ENCODE data around the gene ADARB1.
A peak's percentile ranks its signal among the peaks of the same experiment; 100 is the strongest.

The ADARB1 gene

GRCh38 chr21:45203983-45204382 is 129.6 kb downstream of the ADARB1 start:
- DNase-seq (ENCODE audit: low read depth) = no peak

DNA sequence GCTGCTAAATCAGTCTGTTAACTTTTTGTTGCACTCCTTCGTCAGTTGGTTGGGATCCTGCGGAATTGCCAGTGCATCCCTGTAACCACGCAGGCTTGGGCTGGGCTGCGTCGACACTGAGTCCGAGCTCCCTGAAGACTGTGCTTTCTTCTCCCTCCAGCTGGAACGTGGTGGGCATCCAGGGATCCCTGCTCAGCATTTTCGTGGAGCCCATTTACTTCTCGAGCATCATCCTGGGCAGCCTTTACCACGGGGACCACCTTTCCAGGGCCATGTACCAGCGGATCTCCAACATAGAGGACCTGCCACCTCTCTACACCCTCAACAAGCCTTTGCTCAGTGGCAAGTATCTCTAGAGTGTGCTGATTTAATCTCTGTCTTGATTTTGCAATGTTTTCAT is 130.0 kb downstream of the ADARB1 start:
- DNase-seq (ENCODE audit: low read depth) = no peak

GRCh38 chr21:45207839-45208626 is 133.7 kb downstream of the ADARB1 start:
- DNase-seq (ENCODE audit: low read depth) = no peak

GRCh38 chr21:45208627-45208951 is 134.2 kb downstream of the ADARB1 start:
- DNase-seq (ENCODE audit: low read depth) = no peak

DNA sequence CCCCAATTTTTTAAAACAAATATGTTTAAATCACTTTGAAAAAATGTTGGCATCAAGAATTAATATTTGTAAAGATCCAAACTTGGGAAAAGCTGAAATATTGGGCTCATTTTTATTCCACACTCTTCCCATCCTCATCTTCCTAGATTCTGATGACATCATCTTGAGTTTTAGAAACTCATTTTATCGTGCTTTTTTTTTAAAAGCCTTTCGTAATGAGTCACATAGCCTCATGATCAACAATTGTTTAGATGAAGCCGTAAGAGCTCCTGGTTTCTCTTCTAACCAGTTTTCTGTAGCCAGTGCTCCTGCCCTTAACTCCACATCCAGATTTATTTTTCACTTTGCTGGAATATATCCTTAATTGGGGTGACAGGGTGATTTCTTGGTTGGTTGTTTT is 134.7 kb downstream of the ADARB1 start:
- no peak for DNase-seq (ENCODE audit: low read depth)

DNA sequence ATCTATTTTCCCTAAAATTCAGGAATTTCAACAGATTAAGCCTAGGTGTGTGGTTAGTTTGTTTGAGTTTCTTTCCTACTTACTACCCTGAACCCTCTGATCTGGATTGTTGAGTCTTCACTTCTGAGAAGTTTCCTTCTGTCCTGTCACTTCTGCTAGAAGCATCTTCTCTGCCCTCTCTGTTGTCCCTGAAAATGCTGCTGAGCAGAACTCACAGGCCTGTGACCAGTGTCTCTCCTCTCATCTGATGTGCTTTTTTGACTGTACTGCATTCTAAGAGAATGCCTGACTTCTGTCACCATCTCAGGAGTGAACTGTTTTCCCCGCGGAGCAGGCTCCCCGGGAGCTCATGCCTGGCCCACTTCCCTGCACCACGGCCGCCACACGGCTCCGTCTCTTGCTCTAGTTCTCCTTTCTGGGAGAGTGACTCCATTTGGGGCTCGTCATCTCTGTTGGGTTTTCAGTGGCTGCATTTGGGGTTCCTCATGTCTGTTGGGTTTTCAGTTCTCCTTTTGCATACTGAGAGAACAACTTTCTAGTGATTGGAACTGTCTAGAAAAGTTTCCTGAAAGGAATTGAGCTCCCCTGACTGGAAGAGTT is 135.4 kb downstream of the ADARB1 start:
- no peak for DNase-seq (ENCODE audit: low read depth)

DNA sequence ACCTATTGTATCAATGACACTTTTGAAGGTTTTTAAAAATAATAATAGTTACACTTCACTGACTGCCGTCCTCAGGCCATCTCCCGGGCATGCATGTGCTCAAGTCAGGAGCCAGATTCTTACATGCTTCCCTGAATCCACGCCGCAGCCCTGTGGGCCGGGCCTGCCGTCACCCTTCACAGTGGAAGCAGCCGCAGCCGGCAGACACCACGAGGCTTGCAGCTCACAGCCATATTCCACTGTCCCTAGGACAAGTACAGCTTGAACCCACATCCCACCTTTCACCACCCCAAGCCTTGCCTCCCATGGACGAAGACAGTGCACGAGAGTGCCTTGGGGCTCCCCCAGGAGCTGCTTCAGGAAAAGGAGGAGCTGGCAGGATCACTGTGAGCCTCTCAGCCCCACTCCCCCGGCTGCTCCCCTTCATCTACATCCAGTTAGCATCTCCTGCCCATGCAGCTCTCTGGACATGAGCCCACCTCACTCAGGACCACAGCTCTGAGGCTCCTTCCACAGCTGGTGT is 136.1 kb downstream of the ADARB1 start:
- no peak for DNase-seq (ENCODE audit: low read depth)

DNA sequence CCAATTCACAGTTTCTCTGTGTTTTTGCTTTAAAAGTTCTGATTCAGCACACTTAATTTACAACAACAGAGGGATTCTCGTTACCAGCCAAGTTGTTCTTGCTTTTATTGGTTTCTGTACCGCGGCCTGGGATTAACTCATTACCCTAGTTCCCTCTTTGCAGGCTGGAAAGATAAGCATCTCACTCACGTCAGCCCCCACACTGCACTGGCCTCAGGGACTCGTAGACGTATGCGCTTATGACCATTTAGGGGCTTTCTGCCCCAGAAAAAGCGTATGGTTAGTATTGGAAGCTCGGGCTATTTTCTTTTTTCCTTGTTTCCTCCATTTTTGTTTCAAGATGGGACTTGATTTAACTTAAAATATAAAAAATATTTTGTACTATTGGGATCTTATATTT is 137.3 kb downstream of the ADARB1 start:
- DNase-seq (ENCODE audit: low read depth) = no peak

- no peak for DNase-seq (ENCODE audit: low read depth)
Observed at GRCh38 chr21:45213392-45213791, 139.0 kb downstream of the ADARB1 start.

DNA sequence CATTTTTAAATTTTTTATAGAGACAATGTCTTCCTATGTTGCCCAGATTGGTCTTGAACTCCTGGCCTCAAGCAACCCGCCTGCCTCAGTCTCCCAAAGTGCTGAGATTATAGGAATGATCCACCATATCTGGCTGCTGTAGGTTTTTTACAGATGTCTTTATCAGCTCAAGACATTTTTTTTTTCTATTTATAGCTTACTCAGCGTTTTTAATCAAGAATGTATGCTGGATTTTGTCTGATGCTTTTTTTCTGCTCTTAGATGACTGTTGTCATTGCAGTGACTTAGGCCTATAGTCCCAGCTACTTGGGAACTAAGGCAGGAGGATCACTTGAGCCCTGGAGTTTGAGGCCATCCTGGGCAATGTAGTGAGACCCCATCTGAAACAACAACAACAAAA is 140.8 kb downstream of the ADARB1 start:
- no peak for DNase-seq (ENCODE audit: low read depth)

- no peak for DNase-seq (ENCODE audit: low read depth)
Observed at GRCh38 chr21:45217010-45217409, 142.6 kb downstream of the ADARB1 start.

DNA sequence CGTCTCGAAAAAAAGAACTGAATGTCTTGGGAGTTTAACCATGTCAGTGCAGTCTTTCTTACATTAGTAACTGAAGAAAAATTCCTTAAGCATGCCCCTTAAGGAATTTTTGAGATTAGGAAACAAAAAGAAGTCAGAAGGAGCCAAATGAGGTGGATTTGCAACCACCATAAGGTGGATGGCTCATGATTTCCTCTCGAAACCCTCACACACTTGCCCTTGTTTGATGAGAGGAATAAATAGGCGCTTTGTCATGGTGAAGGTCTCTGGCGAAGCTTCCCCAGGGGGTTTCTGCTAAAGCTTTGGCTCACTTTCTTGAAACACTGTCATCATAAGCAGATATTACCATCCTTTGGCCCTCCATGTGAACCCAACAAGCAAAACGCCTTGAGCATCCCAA is 145.1 kb downstream of the ADARB1 start:
- DNase-seq (ENCODE audit: low read depth) = no peak

DNA sequence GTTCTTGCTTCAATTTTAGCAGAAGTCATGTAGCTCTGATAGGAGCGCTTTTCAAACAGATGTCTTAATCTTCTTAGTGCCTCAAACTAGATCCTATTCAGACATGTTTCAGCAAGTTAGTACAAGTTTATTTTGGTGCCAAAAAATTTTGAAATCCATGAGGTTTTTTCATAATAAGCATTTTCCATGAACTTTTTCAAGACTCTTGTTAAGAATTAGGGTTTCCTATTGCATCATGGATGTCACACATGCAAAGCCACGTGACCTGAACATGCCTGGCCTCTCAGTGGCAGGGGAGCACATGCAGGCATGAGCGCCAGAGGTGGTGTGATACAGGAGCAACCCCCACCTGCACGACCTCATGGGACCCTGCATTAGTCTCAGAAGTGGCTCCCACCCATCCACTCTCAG is 145.7 kb downstream of the ADARB1 start:
- DNase-seq (ENCODE audit: low read depth) = no peak

- no peak for DNase-seq (ENCODE audit: low read depth)
Observed at GRCh38 chr21:45220714-45221490, 146.5 kb downstream of the ADARB1 start.

DNA sequence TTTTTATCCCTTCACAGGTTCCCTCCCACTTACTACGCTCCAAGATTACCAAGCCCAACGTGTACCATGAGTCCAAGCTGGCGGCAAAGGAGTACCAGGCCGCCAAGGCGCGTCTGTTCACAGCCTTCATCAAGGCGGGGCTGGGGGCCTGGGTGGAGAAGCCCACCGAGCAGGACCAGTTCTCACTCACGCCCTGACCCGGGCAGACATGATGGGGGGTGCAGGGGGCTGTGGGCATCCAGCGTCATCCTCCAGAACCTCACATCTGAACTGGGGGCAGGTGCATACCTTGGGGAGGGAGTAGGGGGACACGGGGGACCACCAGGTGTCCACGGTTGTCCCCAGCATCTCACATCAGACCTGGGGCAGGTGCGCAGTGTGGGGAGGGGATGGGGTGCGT is 147.6 kb downstream of the ADARB1 start:
- no peak for DNase-seq (ENCODE audit: low read depth)

DNA sequence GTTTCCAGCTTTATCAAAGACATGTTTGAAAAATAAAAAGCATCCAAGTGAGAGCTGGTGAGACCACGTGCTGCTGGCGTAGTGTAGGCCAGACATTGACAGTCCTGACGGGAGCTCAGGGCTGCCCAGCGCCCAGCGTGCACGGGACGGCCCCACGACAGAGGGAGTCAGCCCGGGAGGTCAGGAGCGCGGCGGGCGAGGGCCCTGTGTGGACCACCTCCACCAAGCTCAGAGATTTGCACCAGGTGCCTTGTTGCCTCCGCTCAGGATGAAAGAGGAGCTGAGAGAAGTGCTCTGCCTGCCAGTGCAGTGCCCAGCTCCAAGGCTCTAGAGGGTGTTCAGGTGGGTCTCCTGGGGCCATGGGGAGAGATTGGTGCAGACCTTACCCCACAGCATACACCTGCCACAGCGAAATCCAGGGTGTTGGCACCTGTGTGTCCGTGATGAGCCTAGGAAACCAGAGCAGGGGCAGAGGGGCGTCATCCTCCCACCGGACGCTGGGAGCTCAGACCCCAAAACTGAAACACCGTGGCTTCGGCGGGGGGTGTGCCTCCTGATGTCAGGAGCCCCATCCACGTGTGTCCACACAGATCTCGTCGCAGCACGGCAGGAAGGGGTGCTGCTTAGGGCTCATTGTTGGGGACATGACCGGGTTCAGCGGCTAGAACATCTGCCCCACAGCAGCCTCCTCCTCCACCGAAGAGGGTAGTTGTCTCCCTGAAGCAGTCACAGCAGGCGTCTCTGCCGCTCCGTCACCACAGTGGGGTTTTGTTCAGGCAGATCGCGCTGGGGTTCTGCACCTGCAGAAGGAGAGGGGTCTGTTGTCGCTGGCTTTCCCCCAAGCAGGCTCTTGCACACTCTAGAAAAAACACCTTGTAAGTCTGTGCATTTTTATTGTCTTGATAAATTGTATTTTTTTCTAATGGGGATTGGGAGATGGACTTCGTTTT is 149.1 kb downstream of the ADARB1 start:
- DNase-seq (ENCODE audit: low read depth) = no peak

- peak; percentile 34 for DNase-seq (ENCODE audit: low read depth)
Observed at GRCh38 chr21:45224189-45224938, 150.0 kb downstream of the ADARB1 start.

GRCh38 chr21:45225041-45225740 is 150.8 kb downstream of the ADARB1 start:
- DNase-seq (ENCODE audit: low read depth) = no peak

GRCh38 chr21:45225741-45226327 is 151.5 kb downstream of the ADARB1 start:
- no peak for DNase-seq (ENCODE audit: low read depth)
